ENCODE measurements around the gene RNGTT.

Gene RNGTT

DNA sequence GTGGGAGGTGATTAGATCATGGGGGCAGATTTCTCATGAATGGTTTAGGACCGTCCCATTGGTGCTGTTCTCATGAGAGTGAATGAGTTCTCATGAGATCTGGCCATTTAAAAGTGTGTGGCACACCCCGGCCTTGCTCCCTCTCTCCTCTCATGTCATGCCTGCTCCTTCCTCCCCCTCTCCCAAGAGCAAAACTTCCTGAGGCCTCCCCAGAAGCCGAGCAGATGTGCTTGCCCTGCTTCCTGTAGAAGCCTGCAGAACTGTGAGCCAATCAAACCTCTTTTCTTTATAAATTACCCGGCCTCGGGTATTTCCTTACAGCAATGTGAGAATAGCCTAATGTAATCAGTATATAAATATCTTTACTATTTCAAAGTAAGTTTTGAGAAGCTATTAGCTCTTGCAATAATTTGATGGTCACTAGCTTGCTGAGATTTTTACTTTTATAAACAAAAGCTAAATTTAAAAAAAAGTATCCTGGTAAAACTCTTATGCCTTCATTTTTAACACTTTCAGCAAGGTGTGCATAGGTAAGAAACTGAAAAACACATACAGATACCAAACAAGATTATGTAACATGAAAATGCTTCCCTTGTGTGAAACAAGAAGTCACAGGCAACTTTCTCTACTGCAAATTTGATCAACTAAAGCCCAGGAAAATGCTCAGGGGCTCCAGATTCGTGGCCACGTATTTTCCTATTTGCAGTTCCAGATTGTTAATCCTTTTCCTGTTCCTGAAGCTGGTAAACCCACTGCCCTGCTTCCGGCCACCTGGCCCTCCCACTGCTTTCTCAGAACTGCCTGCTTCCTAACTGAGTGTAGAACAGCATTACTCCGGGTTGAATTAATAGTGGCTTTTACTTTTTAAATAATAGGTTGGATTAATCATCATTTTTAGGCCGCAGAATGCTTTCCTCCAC lies 402.1 kb downstream of the RNGTT start:
- no peak overlapping the region for H3K4me3 ChIP-seq (ENCODE audit: control insufficient read depth, low read depth, low read length)
- TF ChIP-seq, protein P1, sequence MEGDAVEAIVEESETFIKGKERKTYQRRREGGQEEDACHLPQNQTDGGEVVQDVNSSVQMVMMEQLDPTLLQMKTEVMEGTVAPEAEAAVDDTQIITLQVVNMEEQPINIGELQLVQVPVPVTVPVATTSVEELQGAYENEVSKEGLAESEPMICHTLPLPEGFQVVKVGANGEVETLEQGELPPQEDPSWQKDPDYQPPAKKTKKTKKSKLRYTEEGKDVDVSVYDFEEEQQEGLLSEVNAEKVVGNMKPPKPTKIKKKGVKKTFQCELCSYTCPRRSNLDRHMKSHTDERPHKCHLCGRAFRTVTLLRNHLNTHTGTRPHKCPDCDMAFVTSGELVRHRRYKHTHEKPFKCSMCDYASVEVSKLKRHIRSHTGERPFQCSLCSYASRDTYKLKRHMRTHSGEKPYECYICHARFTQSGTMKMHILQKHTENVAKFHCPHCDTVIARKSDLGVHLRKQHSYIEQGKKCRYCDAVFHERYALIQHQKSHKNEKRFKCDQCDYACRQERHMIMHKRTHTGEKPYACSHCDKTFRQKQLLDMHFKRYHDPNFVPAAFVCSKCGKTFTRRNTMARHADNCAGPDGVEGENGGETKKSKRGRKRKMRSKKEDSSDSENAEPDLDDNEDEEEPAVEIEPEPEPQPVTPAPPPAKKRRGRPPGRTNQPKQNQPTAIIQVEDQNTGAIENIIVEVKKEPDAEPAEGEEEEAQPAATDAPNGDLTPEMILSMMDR (IDR thresholded peaks at IDR 0.05; ENCODE audit: control insufficient read depth, insufficient read depth, low read depth, low read length, missing control alignments) = no peak
- no peak for DNase-seq (ENCODE audit: low read depth)
